ENCODE measurements around the gene BPGM.

Gene BPGM

GRCh38 chr7:134726581-134726980 is 79.9 kb downstream of the BPGM start:
- in situ Hi-C loops (cut with HindIII; ENCODE audit: low pct_unique_long_range_greater_than_20kb, low sequenced_read_pairs), result no loop called here
- TF ChIP-seq JUND (IDR thresholded peaks at IDR 0.05; ENCODE audit: low read depth), result no peak
- DNase-seq (ENCODE audit: low read depth in 1 of 2, low spot score in 1 of 2), result no peak

GRCh38 chr7:134727711-134728110 is 81.1 kb downstream of the BPGM start:
- TF ChIP-seq JUND (IDR thresholded peaks at IDR 0.05; ENCODE audit: low read depth), result no peak
- in situ Hi-C loops (cut with HindIII; ENCODE audit: low pct_unique_long_range_greater_than_20kb, low sequenced_read_pairs), result no loop called here
- no peak for DNase-seq (ENCODE audit: low read depth in 1 of 2, low spot score in 1 of 2)
